H1 (cell line): ENCODE measurements around the gene GADL1. TPM values are rescaled to one million over a fixed set of nuclear protein-coding genes. Genes with fewer than 3 reads are reported as not detected.

Source experiments
- GTF2F1 ChIP-seq: IDR thresholded peaks from 2 replicates; pipeline ENCODE4 v1.6.1; 2012; ENCODE audit warnings: low read depth, low read length, improper control_type of control experiment, borderline replicate concordance
- polyA plus RNA-seq, 7 experiments: library from polyadenylated mRNA; depleted of rRNA in 3 of 7; stranded (reverse) in 5 of 7; unstranded in 2 of 7; fragments of >200 nt in 5 of 7; fragments of 200-250 nt in 2 of 7; gene quantifications; 1 replicate in 5 of 7; 2 replicates in 1 of 7; 4 replicates in 1 of 7; pipeline versions ENCODE4 v1.2.1 to v1.2.3, GENCODE V29; 2011 to 2013; ENCODE audit warnings: missing spikeins in 2 of 7, mixed read lengths in 2 of 7
- total RNA-seq: library from RNA; stranded (reverse); fragmentation: NEBNext Ultra II Directional; extraction: Animal tissue kit (Norgen Biotek cat#: 25700); gene quantifications from 2 replicates; pipeline ENCODE4 v1.2.1, GENCODE V29; 2021
- TF ChIP-seq, protein P1 (sequence below): fragments of 300-600 bp; sonication (generic); IDR thresholded peaks from 2 replicates; pipeline ENCODE4 v1.7.1; 2012; ENCODE audit warnings: low read length, moderate library complexity, mild to moderate bottlenecking, inconsistent platforms; ENCODE audit not compliant: insufficient replicate concordance
- TF ChIP-seq, protein P2 (sequence below): IDR thresholded peaks from 2 replicates; pipeline ENCODE4 v1.6.1; 2012; ENCODE audit warnings: low read length, inconsistent platforms

Gene GADL1
- total and polyA plus RNA-seq, 2 of the 8 experiments (the other 6 are each of a cell fraction or from before 2014, with no cell fraction given), result 0.03 to 0.30 TPM

DNA sequence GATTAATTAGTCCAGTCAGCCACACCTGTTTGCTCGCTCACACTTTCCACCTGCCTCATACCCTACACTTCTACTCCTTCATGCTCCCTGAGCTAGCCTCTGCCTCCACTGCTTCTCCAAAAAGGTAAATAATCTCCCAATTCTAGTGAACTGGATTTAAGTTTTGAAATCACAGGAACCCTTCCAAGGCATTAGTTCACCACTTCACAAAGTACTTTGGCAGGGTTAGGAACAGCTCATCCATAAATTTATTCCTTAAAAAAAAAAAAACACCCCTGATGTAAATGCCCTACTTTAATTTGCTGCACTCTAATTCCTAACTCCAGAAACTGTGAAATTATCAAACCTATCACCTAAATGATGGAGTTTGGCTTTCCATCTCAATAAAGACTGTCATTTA lies 58.3 kb downstream of the GADL1 start (continued):
- TF ChIP-seq, protein P1, sequence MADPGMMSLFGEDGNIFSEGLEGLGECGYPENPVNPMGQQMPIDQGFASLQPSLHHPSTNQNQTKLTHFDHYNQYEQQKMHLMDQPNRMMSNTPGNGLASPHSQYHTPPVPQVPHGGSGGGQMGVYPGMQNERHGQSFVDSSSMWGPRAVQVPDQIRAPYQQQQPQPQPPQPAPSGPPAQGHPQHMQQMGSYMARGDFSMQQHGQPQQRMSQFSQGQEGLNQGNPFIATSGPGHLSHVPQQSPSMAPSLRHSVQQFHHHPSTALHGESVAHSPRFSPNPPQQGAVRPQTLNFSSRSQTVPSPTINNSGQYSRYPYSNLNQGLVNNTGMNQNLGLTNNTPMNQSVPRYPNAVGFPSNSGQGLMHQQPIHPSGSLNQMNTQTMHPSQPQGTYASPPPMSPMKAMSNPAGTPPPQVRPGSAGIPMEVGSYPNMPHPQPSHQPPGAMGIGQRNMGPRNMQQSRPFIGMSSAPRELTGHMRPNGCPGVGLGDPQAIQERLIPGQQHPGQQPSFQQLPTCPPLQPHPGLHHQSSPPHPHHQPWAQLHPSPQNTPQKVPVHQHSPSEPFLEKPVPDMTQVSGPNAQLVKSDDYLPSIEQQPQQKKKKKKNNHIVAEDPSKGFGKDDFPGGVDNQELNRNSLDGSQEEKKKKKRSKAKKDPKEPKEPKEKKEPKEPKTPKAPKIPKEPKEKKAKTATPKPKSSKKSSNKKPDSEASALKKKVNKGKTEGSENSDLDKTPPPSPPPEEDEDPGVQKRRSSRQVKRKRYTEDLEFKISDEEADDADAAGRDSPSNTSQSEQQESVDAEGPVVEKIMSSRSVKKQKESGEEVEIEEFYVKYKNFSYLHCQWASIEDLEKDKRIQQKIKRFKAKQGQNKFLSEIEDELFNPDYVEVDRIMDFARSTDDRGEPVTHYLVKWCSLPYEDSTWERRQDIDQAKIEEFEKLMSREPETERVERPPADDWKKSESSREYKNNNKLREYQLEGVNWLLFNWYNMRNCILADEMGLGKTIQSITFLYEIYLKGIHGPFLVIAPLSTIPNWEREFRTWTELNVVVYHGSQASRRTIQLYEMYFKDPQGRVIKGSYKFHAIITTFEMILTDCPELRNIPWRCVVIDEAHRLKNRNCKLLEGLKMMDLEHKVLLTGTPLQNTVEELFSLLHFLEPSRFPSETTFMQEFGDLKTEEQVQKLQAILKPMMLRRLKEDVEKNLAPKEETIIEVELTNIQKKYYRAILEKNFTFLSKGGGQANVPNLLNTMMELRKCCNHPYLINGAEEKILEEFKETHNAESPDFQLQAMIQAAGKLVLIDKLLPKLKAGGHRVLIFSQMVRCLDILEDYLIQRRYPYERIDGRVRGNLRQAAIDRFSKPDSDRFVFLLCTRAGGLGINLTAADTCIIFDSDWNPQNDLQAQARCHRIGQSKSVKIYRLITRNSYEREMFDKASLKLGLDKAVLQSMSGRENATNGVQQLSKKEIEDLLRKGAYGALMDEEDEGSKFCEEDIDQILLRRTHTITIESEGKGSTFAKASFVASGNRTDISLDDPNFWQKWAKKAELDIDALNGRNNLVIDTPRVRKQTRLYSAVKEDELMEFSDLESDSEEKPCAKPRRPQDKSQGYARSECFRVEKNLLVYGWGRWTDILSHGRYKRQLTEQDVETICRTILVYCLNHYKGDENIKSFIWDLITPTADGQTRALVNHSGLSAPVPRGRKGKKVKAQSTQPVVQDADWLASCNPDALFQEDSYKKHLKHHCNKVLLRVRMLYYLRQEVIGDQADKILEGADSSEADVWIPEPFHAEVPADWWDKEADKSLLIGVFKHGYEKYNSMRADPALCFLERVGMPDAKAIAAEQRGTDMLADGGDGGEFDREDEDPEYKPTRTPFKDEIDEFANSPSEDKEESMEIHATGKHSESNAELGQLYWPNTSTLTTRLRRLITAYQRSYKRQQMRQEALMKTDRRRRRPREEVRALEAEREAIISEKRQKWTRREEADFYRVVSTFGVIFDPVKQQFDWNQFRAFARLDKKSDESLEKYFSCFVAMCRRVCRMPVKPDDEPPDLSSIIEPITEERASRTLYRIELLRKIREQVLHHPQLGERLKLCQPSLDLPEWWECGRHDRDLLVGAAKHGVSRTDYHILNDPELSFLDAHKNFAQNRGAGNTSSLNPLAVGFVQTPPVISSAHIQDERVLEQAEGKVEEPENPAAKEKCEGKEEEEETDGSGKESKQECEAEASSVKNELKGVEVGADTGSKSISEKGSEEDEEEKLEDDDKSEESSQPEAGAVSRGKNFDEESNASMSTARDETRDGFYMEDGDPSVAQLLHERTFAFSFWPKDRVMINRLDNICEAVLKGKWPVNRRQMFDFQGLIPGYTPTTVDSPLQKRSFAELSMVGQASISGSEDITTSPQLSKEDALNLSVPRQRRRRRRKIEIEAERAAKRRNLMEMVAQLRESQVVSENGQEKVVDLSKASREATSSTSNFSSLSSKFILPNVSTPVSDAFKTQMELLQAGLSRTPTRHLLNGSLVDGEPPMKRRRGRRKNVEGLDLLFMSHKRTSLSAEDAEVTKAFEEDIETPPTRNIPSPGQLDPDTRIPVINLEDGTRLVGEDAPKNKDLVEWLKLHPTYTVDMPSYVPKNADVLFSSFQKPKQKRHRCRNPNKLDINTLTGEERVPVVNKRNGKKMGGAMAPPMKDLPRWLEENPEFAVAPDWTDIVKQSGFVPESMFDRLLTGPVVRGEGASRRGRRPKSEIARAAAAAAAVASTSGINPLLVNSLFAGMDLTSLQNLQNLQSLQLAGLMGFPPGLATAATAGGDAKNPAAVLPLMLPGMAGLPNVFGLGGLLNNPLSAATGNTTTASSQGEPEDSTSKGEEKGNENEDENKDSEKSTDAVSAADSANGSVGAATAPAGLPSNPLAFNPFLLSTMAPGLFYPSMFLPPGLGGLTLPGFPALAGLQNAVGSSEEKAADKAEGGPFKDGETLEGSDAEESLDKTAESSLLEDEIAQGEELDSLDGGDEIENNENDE, result no peak
- TF ChIP-seq GTF2F1, result no peak
- TF ChIP-seq, protein P2, sequence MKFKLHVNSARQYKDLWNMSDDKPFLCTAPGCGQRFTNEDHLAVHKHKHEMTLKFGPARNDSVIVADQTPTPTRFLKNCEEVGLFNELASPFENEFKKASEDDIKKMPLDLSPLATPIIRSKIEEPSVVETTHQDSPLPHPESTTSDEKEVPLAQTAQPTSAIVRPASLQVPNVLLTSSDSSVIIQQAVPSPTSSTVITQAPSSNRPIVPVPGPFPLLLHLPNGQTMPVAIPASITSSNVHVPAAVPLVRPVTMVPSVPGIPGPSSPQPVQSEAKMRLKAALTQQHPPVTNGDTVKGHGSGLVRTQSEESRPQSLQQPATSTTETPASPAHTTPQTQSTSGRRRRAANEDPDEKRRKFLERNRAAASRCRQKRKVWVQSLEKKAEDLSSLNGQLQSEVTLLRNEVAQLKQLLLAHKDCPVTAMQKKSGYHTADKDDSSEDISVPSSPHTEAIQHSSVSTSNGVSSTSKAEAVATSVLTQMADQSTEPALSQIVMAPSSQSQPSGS, result no peak
